ENCODE measurements around the gene SCAMP1. TPM values are rescaled to one million over a fixed set of nuclear protein-coding genes. Genes with fewer than 3 reads are reported as not detected.

SCAMP1 gene
- total and polyA plus RNA-seq, 2 of the 8 experiments (the other 6 are each of a cell fraction or from before 2014, with no cell fraction given) = 18.6 to 55.9 TPM

- 94% methylated on average over 5 of the region's 5 CpGs; no CpG with 5 or more reads in 1 of the 2 experiments for WGBS, 2 experiments (ENCODE audit: extremely low coverage in 1 of 2, insufficient coverage in 1 of 2, insufficient read length in 1 of 2, insufficient replicate concordance in 2 of 2, low coverage in 1 of 2, low lambda C conversion rate in 2 of 2, missing lambda C conversion rate in 1 of 2)
Observed at GRCh38 chr5:78500871-78501270, 140.5 kb downstream of the SCAMP1 start.

More at GRCh38 chr5:78500871-78501270, 140.5 kb downstream of the SCAMP1 start:
- Histone ChIP-seq H2AFZ (ENCODE audit: low read length) (no peak overlapping the region), H3K27ac (ENCODE audit: low read depth, low read length) (no peak overlapping the region), H3K79me2 (ENCODE audit: control insufficient read depth in 1 of 2, insufficient read depth in 2 of 2, low read length in 2 of 2) (peaks cover 0 to 67% of the 10 kb centered on the region in 2 experiments; a peak in 3 of 4 replicates), H3K18ac (ENCODE audit: extremely low read depth, low read length) (no peak overlapping the region), H2BK120ac (replicated peaks; ENCODE audit: low read depth, low read length) (no peak overlapping the region), H4K20me1 (replicated peaks in 1 of 2; ENCODE audit: control insufficient read depth in 1 of 2, insufficient read depth in 2 of 2, low read length in 2 of 2) (no peaks in the 10 kb centered on the region), H3K4ac (replicated peaks; ENCODE audit: insufficient read length, low read depth, low read length) (no peak overlapping the region), H2BK5ac (ENCODE audit: low read depth, low read length) (no peak overlapping the region), H3K23ac (ENCODE audit: insufficient read length) (no peak overlapping the region), H3K9me3 (ENCODE audit: insufficient read depth in 2 of 2, low read depth in 1 of 2, low read length in 1 of 2) (no peaks in the 10 kb centered on the region), H2AK5ac (ENCODE audit: low read depth, low read length) (no peak overlapping the region), H3K79me1 (ENCODE audit: low read depth, low read length) (peaks cover 12% of the 10 kb centered on the region), H3K23me2 (ENCODE audit: low read depth, low read length) (no peaks in the 10 kb centered on the region), H4K8ac (ENCODE audit: extremely low read depth, insufficient read depth, low read length) (no peak overlapping the region), H3K36me3 (ENCODE audit: control insufficient read depth in 2 of 4, insufficient read depth in 4 of 4, low read length in 3 of 4) (no peaks in the 10 kb centered on the region), H2BK15ac (ENCODE audit: low read length) (no peak overlapping the region), H2BK20ac (ENCODE audit: low read length) (no peak overlapping the region), H3K4me2 (ENCODE audit: insufficient read depth in 1 of 2, low read depth in 2 of 2, low read length in 2 of 2) (no peak overlapping the region), H3K4me3 (ENCODE audit: extremely low read depth in 1 of 4, insufficient read depth in 2 of 4, low read depth in 3 of 4, low read length in 4 of 4) (no peak overlapping the region), H4K91ac (replicated peaks; ENCODE audit: insufficient read length, low read length) (no peak overlapping the region), H3K27me3 (replicated peaks in 1 of 4; ENCODE audit: control insufficient read depth in 3 of 4, extremely low read depth in 1 of 4, insufficient read depth in 3 of 4, low read length in 3 of 4) (no peaks in the 10 kb centered on the region; a peak in 1 of 7 replicates), H3K9ac (replicated peaks in 1 of 4; ENCODE audit: extremely low read depth in 1 of 4, low read depth in 3 of 4, low read length in 3 of 4) (no peak overlapping the region), H4K5ac (ENCODE audit: insufficient read length, low read depth, low read length) (no peak overlapping the region), H3K4me1 (replicated peaks in 1 of 4; ENCODE audit: control insufficient read depth in 3 of 4, insufficient read depth in 4 of 4, low read length in 3 of 4) (peaks cover 6 to 19% (median 13%) of the 10 kb centered on the region in 4 experiments), H3K14ac (ENCODE audit: insufficient read length) (no peak overlapping the region), H2BK12ac (ENCODE audit: low read depth, low read length) (no peak overlapping the region), H3K56ac (replicated peaks; ENCODE audit: insufficient read length, low read depth, low read length) (no peak overlapping the region)
- peak in 1 of 2 experiments; percentile 3 for DNase-seq (ENCODE audit: low read depth in 1 of 2, low spot score in 2 of 2)
- FAIRE-seq = no peak
- POLR2A ChIA-PET (ENCODE audit: partially characterized antibody) = no interaction called here
- TF ChIP-seq TAF7 (optimal IDR thresholded peaks at IDR 0.05; ENCODE audit: borderline replicate concordance, low read depth, low read length) (no peak), RBBP5 (IDR thresholded peaks at IDR 0.05; ENCODE audit: borderline replicate concordance, low read depth, low read length) (no peak), BACH1 (IDR thresholded peaks at IDR 0.05; ENCODE audit: low read length) (no peak), ASH2L (IDR thresholded peaks at IDR 0.05; ENCODE audit: low read length) (no peak), JUN (IDR thresholded peaks at IDR 0.05; ENCODE audit: low read depth, low read length) (no peak)
- TF ChIP-seq, protein P1, sequence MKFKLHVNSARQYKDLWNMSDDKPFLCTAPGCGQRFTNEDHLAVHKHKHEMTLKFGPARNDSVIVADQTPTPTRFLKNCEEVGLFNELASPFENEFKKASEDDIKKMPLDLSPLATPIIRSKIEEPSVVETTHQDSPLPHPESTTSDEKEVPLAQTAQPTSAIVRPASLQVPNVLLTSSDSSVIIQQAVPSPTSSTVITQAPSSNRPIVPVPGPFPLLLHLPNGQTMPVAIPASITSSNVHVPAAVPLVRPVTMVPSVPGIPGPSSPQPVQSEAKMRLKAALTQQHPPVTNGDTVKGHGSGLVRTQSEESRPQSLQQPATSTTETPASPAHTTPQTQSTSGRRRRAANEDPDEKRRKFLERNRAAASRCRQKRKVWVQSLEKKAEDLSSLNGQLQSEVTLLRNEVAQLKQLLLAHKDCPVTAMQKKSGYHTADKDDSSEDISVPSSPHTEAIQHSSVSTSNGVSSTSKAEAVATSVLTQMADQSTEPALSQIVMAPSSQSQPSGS (IDR thresholded peaks at IDR 0.05; ENCODE audit: low read length) = no peak
- TF ChIP-seq, protein P2, sequence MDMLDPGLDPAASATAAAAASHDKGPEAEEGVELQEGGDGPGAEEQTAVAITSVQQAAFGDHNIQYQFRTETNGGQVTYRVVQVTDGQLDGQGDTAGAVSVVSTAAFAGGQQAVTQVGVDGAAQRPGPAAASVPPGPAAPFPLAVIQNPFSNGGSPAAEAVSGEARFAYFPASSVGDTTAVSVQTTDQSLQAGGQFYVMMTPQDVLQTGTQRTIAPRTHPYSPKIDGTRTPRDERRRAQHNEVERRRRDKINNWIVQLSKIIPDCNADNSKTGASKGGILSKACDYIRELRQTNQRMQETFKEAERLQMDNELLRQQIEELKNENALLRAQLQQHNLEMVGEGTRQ (IDR thresholded peaks at IDR 0.05; ENCODE audit: low read length) = no peak
- CTCF ChIA-PET (ENCODE audit: partially characterized antibody) = interaction anchor here (0.7 to 2.0 kb wide), 3 partner anchors 9 to 34 kb away, joined by 3 to 7 read pairs (median 4); no protein-coding TSS in a partner anchor
